Measurements from ENCODE around the gene ARRB2. TPM values are rescaled to one million over a fixed set of nuclear protein-coding genes. Genes with fewer than 3 reads are reported as not detected.

Gene ARRB2
- total and polyA plus RNA-seq, 2 of the 13 experiments (the other 11 are each of a cell fraction or from before 2014, with no cell fraction given) = 21.5 to 49.2 TPM

- ATAC-seq (no peak), DNase-seq (ENCODE audit: low spot score) (no peak), FAIRE-seq (no peak)
- TF ChIP-seq ZNF713 (CRISPR knock-in tag; IDR thresholded peaks at IDR 0.05) = no peak
- no peak for TF ChIP-seq ZNF337 (CRISPR knock-in tag; IDR thresholded peaks at IDR 0.05; ENCODE audit: borderline replicate concordance, low read depth)
- TF ChIP-seq IKZF4 (CRISPR knock-in tag; IDR thresholded peaks at IDR 0.05; ENCODE audit: borderline replicate concordance, low read depth, not compliant biosample characterization) = peak; percentile 36
- TF ChIP-seq ZNF746 (CRISPR knock-in tag; IDR thresholded peaks at IDR 0.05) = no peak
- no peak for TF ChIP-seq ZNF484 (CRISPR knock-in tag; IDR thresholded peaks at IDR 0.05; ENCODE audit: borderline replicate concordance, low read depth)
- TF ChIP-seq ATF6 (CRISPR knock-in tag; conservative IDR thresholded peaks at IDR 0.05) = no peak
- TF ChIP-seq, protein P1, sequence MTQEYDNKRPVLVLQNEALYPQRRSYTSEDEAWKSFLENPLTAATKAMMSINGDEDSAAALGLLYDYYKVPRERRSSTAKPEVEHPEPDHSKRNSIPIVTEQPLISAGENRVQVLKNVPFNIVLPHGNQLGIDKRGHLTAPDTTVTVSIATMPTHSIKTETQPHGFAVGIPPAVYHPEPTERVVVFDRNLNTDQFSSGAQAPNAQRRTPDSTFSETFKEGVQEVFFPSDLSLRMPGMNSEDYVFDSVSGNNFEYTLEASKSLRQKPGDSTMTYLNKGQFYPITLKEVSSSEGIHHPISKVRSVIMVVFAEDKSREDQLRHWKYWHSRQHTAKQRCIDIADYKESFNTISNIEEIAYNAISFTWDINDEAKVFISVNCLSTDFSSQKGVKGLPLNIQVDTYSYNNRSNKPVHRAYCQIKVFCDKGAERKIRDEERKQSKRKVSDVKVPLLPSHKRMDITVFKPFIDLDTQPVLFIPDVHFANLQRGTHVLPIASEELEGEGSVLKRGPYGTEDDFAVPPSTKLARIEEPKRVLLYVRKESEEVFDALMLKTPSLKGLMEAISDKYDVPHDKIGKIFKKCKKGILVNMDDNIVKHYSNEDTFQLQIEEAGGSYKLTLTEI (CRISPR knock-in tag; conservative IDR thresholded peaks at IDR 0.05) = no peak
- peak; percentile 30; the same call in 1 of the 2 replicates for TF ChIP-seq SP4 (CRISPR knock-in tag; IDR thresholded peaks at IDR 0.05)
- no peak for TF ChIP-seq YEATS2 (CRISPR knock-in tag; IDR thresholded peaks at IDR 0.05; ENCODE audit: borderline replicate concordance)
- peak; percentile 60; the same call in 1 of the 2 replicates for TF ChIP-seq ZBTB38 (CRISPR knock-in tag; IDR thresholded peaks at IDR 0.05)
- intact Hi-C loops (cut with micrococcal nuclease; ENCODE audit: unreplicated experiment) (no loop called here), in situ Hi-C loops (cut with HindIII; ENCODE audit: extremely low pct_ligation_motif_present, low pct_unique_long_range_greater_than_20kb) (no loop called here)
- peaks cover 41% of the 10 kb centered on the region for H3K79me2 ChIP-seq (ENCODE audit: insufficient read depth, low read length)
- H3K36me3 ChIP-seq (replicated peaks in 1 of 2; ENCODE audit: control insufficient read depth in 1 of 2, insufficient read depth in 2 of 2, low read length in 2 of 2) = no peaks in the 10 kb centered on the region
- H3K4me1 ChIP-seq (ENCODE audit: insufficient read depth, low read length) = peaks cover 45% of the 10 kb centered on the region
- no TSS peak for BruUV-seq (replicated peaks)
- POLR2A ChIA-PET = interaction anchor here (1.3 kb wide), 1 partner anchor 26 kb away, joined by 5 read pairs; the partner anchor contains the start of gene MED11
- H3K9ac ChIP-seq (ENCODE audit: insufficient read depth, low read depth, low read length) = peak overlapping the region; percentile 95
- no peaks in the 10 kb centered on the region; a peak in 1 of 5 replicates for H3K27me3 ChIP-seq (ENCODE audit: control insufficient read depth in 1 of 2, insufficient read depth in 2 of 2, low read length in 2 of 2)
- no peaks in the 10 kb centered on the region for H4K20me1 ChIP-seq (ENCODE audit: insufficient read depth, low read length)
- CTCF ChIA-PET (ENCODE audit: low intra/inter-chr PET ratio, low total read pairs) = no interaction called here
- H3K27ac ChIP-seq (ENCODE audit: extremely low read length, insufficient read depth, low read length) = no peak overlapping the region
- H3K4me3 ChIP-seq (replicated peaks in 1 of 3; ENCODE audit: insufficient read depth in 1 of 3, low read depth in 2 of 3, low read length in 3 of 3) = peak overlapping the region in 2 of 3 experiments; percentile 95 to 99; a peak in 1 of 6 replicates
- no peak overlapping the region for H2AFZ ChIP-seq (ENCODE audit: low read length)
- no peaks in the 10 kb centered on the region for H3K9me3 ChIP-seq (ENCODE audit: low read length)
- peak overlapping the region; percentile 86 for H3K4me2 ChIP-seq (ENCODE audit: low read depth, low read length)
- WGBS (ENCODE audit: low lambda C conversion rate) = 98% methylated on average over 15 of the region's 15 CpGs
Observed at GRCh38 chr17:4704991-4705390, 5.4 kb upstream of the ARRB2 start.

Measured in HepG2 (cell line).